ENCODE data around the gene TBC1D2. TPM values are rescaled to one million over a fixed set of nuclear protein-coding genes. Genes with fewer than 3 reads are reported as not detected.

TBC1D2 gene
- polyA plus RNA-seq, 12 donors = 1.4 to 3.3 (median 2.0) TPM; not detected in 1

GRCh38 chr9:98241357-98242300, 13.8 kb downstream of the TBC1D2 start:
- DNase-seq = no peak

- no peak for DNase-seq
These were observed 15.0 kb downstream of the TBC1D2 start for GRCh38 chr9:98240475-98240874.

- no peak for DNase-seq
These were observed 18.5 kb downstream of the TBC1D2 start for GRCh38 chr9:98236901-98237487.

- DNase-seq = no peak
These were observed 20.3 kb downstream of the TBC1D2 start for GRCh38 chr9:98235126-98235525.

GRCh38 chr9:98234245-98234825, 21.1 kb downstream of the TBC1D2 start:
- DNase-seq = no peak

GRCh38 chr9:98232926-98233325, 22.5 kb downstream of the TBC1D2 start:
- no peak for DNase-seq

- no peak for DNase-seq
These were observed 23.5 kb downstream of the TBC1D2 start for GRCh38 chr9:98231770-98232478.

GRCh38 chr9:98230789-98231188, 24.7 kb downstream of the TBC1D2 start:
- DNase-seq = no peak

- DNase-seq = no peak
These were observed 25.1 kb downstream of the TBC1D2 start for GRCh38 chr9:98230304-98230703.

GRCh38 chr9:98229620-98230019, 25.8 kb downstream of the TBC1D2 start:
- no peak for DNase-seq

GRCh38 chr9:98229090-98229395, 26.4 kb downstream of the TBC1D2 start:
- no peak for DNase-seq

GRCh38 chr9:98228392-98229089, 26.9 kb downstream of the TBC1D2 start:
- DNase-seq = no peak

GRCh38 chr9:98227883-98228282, 27.6 kb downstream of the TBC1D2 start:
- no peak for DNase-seq

- DNase-seq = no peak
These were observed 28.5 kb downstream of the TBC1D2 start for GRCh38 chr9:98226957-98227356.

GRCh38 chr9:98226516-98226915, 28.9 kb downstream of the TBC1D2 start:
- no peak for DNase-seq

GRCh38 chr9:98225015-98225442, 30.4 kb downstream of the TBC1D2 start:
- DNase-seq = no peak

GRCh38 chr9:98222885-98223691, 32.4 kb downstream of the TBC1D2 start:
- DNase-seq = no peak

GRCh38 chr9:98220911-98221310, 34.5 kb downstream of the TBC1D2 start:
- no peak for DNase-seq

- DNase-seq = no peak
These were observed 35.6 kb downstream of the TBC1D2 start for GRCh38 chr9:98219794-98220370.

GRCh38 chr9:98219364-98219716, 36.1 kb downstream of the TBC1D2 start:
- no peak for DNase-seq

All from muscle of arm (tissue), 12 donors.